GM21717 (cell line): ENCODE results near the gene MAGI3.

Source experiments
- ATAC-seq: cut with Tn5 transposase; IDR thresholded peaks from one replicate; pipeline ENCODE4 v1.9.1; 2021; ENCODE audit warnings: mild to moderate bottlenecking, moderate library complexity; ENCODE audit not compliant: unreplicated experiment

MAGI3 gene

DNA sequence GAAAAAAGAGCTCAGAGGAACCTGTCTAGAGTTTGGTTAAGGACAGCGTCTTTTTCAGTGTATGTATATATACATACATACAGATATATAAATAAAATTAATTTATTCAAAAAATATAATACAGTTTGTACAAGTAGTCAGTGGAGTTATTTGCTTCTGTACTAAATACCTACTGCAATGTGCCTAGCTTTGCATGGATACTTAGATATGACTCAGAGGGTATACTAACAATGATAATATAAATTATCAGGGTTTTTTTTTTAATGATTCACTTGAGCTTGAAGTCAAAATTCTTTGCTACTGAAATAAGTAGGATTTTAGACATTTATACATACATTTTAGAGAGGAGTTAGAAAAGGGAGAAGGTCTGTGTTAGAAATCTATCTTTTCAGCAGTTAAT, 251.1 kb downstream of the MAGI3 start:
- no peak for ATAC-seq

GRCh38 chr1:113647164-113647563, 256.8 kb downstream of the MAGI3 start:
- ATAC-seq: no peak

DNA sequence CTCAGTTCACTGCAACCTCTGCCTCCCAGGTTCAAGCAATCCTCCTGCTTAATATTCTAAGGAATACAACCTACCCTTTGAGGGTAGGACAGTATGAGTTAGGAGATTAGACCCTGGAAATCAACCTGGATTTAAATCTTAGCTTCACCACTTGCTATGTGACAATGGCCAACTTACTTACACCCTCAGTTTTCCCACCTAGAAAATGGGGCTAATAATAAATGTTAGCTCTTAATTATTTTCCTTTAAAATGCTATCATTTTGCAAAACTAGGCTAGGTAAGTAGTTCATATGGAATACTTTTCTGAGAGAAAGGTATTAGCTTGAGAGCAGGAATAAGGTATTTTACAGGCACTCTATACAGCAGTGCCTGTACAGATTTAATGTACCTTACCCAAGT, 258.2 kb downstream of the MAGI3 start:
- ATAC-seq: no peak

DNA sequence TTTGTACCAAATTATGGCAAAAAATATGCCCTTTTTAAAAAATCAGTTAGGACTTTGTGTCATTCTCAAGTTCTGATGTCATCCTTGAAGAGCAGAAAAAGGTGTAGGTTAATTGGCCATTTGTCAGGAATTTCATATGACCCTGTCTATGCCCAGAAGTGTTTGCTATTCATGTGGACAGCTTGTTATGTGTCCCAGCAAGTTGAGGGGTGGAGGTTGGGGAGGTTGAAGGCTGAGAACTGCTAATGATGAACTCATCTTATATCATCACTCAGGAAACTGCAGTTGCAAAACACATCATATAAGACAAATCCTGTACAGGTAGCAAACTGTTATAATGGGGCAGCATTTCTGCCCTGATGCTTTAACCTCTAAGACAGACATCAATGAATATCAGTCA, 262.5 kb downstream of the MAGI3 start:
- no peak for ATAC-seq

DNA sequence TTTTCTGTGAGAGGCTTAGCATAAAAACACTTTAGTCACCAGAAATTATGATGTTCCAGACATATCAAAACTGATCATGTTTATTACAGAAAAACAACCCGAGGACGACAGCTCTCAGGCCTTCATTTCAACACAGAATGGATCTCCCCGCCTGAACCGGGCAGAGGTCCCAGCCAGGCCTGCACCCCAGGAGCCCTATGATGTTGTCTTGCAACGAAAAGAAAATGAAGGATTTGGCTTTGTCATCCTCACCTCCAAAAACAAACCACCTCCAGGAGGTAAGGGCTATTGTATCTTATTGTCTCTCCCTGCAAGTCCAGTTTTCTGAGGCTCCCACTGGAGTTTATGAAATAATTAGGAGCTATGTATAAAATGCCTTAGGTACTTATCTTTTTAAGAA, 263.4 kb downstream of the MAGI3 start:
- ATAC-seq: no peak

GRCh38 chr1:113654883-113655282, 264.6 kb downstream of the MAGI3 start:
- no peak for ATAC-seq

DNA sequence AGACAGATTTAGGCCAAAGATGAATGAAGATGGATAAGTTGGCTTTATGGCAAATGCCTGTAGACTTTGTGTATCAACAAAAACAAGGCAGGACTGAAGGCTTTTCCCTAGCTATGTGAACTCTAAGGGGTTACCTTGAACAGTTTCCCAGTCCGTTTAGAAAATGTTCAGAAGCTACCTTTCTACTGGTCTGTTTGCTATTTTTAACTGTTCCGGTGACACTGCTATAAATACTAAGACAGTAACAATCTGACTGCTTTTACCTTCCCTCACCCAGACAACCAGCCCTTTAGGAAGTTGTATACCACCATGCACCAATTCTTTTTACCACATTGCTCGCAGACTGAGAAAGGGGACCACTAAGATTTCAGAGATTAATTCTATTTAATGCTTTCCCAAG, 266.8 kb downstream of the MAGI3 start:
- ATAC-seq: no peak

GRCh38 chr1:113657556-113658063, 267.3 kb downstream of the MAGI3 start:
- ATAC-seq: no peak

GRCh38 chr1:113659035-113659434, 268.7 kb downstream of the MAGI3 start:
- ATAC-seq: no peak

DNA sequence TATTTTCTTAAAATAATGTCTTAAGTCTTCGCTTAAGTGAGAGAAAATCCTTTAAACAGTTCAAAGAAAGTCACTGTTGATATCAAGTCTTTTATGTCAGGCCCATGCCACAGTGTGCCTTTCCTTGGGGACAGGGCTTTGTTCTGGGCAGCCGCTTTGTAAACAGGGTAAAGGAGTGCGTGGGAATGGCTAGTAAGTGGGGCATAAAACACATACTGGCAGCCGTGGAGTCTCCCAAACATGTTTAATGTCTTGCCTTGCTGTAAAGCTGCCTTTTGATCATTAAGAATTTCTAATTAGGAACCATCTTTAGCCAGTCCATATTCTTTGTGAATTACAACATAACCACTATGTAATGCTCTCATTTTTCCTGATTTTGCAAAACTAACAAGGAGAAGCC, 269.2 kb downstream of the MAGI3 start:
- ATAC-seq: no peak

DNA sequence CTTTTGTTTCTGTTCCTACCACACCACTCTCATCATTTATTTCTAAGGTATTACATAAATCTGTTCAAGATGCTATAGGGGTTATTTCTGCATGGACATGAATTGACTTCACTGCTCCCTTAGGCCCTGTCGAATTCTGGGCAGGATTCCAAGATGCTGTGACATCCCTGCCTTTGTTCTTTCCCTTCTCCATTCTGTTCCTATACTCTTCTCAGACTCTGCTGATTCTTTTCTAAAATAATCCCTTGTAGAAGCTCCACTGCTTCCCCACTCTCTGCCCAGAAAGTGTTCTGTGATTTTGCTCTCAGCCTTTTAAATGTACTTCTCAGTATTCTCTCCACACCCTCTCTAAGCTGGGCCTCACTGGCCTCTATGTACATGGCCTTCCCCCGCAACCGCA, 269.8 kb downstream of the MAGI3 start:
- no peak for ATAC-seq

GRCh38 chr1:113662101-113662500, 271.8 kb downstream of the MAGI3 start:
- no peak for ATAC-seq

- ATAC-seq: no peak
Measured at GRCh38 chr1:113663165-113663951, 273.0 kb downstream of the MAGI3 start.

- no peak for ATAC-seq
Measured at GRCh38 chr1:113665071-113665470, 274.8 kb downstream of the MAGI3 start.

- ATAC-seq: no peak
Measured at GRCh38 chr1:113666126-113666525, 275.8 kb downstream of the MAGI3 start.

DNA sequence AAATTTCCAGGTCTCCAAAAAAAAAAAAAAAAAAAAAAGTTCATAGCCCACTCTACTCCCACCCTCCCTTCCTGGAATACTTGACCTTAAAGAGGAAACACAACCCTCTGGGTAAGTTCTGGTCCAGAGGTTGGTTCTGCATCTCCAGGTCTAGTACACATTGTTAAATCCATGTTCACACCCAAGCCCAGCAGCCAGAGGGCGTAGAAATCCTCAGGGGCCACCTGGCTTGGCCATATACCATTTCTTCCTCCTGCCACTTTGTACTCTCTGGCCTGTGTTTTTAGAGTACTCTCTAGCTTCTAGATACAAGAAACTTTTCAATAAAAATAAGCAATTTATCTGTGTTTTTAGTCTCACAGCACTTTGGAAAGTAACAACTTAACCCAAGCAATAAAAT, 279.7 kb downstream of the MAGI3 start:
- no peak for ATAC-seq

DNA sequence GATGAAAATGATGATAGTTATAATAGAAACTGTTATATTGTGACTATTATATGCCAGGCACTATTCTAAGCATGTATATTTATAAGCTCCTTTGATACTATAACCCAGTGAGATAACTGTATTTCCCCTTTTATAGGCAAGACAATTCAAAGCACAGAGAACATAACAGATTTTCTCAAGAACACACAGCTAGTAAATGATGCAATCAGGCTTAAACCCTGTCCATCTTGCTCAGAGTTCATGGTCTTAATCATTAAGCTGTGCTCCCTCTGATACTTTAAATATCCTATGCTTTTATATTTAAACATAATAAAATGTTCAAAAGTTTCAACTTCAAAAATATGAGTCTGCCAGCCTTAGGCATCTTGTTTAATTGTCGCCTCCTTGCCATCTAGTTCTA, 280.3 kb downstream of the MAGI3 start:
- no peak for ATAC-seq

- ATAC-seq: no peak
Measured at GRCh38 chr1:113672491-113672890, 282.2 kb downstream of the MAGI3 start.

DNA sequence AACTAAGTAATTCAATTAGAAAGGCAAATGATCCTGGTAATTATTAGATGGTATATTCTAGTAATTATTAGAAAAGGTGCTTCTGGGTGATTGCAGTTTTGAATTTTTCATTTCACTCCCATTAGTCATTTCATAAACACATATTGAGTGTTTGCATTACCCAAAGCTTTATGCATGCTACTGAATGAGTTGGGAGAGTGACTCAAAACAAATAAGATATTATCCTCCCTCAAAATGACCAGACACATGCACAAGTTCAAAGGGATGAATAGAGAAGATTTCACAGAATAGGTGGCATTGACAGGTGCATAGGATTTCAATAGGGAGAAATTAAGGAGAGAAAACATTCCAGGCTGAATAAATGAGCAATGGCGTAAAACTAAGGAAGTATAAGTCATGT, 284.3 kb downstream of the MAGI3 start:
- no peak for ATAC-seq

- no peak for ATAC-seq
Measured at GRCh38 chr1:113675302-113675701, 285.0 kb downstream of the MAGI3 start.

- no peak for ATAC-seq
Measured at GRCh38 chr1:113676524-113676923, 286.2 kb downstream of the MAGI3 start.

GRCh38 chr1:113677250-113678158, 287.2 kb downstream of the MAGI3 start:
- no peak for ATAC-seq
